ENCODE measurements around the gene CYP2A6. TPM values are rescaled to one million over a fixed set of nuclear protein-coding genes. Genes with fewer than 3 reads are reported as not detected.

CYP2A6 gene
- total RNA-seq, 2 donors from 2014 or later = not detected

DNA sequence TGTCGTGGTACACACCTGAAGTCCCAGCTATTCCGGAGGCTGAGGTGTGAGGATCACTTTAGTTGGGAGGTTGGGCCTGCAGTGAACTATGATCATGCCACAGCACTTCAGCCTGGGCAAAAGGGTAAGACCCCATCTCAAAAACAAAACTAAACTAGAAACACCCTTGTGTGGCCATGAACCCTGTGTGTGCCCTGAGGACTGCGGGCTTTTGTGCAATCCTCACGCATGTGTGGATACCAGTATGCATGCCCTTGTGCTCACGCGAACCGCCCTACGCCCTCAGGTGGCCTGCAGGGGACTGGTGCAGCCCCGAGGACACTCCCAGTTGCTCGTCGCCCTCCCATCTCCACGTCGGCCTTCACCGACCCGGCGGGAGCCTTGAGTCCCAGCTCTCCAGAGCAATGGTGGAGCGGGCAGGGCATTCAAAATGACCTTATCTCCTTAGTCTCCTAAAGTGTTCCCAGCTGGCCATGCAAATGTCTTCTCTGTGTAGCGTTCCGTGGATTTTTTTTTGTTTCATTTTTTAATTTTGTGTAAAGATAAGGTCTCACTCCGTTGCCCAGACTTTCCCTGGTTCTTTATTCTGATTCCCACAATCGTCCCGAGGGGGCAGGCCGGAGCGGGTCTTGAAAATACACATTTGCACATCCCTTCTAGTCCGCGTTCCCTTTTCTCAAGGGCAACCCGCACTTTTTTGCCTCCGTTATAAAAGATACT, 52.1 kb downstream of the CYP2A6 start:
- TF ChIP-seq, protein P1, sequence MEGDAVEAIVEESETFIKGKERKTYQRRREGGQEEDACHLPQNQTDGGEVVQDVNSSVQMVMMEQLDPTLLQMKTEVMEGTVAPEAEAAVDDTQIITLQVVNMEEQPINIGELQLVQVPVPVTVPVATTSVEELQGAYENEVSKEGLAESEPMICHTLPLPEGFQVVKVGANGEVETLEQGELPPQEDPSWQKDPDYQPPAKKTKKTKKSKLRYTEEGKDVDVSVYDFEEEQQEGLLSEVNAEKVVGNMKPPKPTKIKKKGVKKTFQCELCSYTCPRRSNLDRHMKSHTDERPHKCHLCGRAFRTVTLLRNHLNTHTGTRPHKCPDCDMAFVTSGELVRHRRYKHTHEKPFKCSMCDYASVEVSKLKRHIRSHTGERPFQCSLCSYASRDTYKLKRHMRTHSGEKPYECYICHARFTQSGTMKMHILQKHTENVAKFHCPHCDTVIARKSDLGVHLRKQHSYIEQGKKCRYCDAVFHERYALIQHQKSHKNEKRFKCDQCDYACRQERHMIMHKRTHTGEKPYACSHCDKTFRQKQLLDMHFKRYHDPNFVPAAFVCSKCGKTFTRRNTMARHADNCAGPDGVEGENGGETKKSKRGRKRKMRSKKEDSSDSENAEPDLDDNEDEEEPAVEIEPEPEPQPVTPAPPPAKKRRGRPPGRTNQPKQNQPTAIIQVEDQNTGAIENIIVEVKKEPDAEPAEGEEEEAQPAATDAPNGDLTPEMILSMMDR (IDR thresholded peaks at IDR 0.05) = no peak
- DNase-seq (ENCODE audit: low spot score) = no peak
- H3K27ac ChIP-seq = peak overlapping the region; percentile 86 to 87
- peak overlapping the region; percentile 73 for H3K4me3 ChIP-seq
- peaks cover 3% of the 10 kb centered on the region for H3K36me3 ChIP-seq
- H3K4me1 ChIP-seq (ENCODE audit: control insufficient read depth in 1 of 2, low read depth in 2 of 2) = peaks cover 33 to 46% of the 10 kb centered on the region in 2 donors
- no peaks in the 10 kb centered on the region for H3K27me3 ChIP-seq (replicated peaks; ENCODE audit: insufficient read depth)
- no peak for ATAC-seq (ENCODE audit: insufficient number of reproducible peaks, low FRiP score, low read depth)
- H3K9me3 ChIP-seq = no peaks in the 10 kb centered on the region

DNA sequence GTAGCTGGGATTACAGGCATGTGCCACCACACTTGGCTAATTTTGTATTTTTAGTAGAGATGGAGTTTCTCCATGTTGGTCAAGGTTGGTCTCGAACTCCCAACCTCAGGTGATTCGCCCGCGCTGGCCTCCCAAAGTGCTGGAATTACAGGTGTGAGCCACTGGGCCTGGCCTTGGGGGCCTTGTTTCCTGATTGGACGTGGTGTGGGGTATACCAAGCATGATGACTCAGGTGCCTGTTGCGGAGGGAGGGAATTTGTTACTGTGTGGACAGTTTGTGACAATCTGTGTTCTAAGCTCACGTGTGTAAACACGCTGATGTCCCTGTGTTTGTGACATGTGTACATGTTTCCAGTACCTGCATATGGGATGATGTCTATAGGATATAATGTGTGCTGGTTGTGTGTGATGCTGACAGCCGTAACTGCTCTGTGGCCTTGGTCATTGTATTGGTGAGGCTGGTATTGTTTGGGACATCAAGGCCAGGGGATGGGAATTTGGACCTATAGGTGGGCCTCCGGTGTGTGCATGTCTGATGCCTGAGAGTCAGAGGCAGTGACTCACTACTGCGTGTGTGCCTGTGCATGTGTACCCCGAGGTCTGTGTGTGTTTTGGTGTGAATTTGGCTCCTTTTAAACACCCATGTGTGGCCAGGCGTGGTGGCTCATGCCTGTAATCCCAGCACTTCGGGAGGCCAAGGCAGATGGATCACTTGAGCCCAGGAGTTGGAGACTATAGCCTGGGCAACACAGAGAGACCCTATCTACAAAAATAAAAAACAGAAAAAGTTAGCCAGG, 52.9 kb downstream of the CYP2A6 start:
- TF ChIP-seq, protein P1 (IDR thresholded peaks at IDR 0.05) = no peak
- Histone ChIP-seq H3K36me3 (peaks cover 3% of the 10 kb centered on the region), H3K27ac (peak overlapping the region; percentile 86 to 87), H3K9me3 (no peaks in the 10 kb centered on the region), H3K4me3 (peak overlapping the region; percentile 73), H3K27me3 (replicated peaks; ENCODE audit: insufficient read depth) (no peaks in the 10 kb centered on the region), H3K4me1 (ENCODE audit: control insufficient read depth in 1 of 2, low read depth in 2 of 2) (peaks cover 33 to 46% of the 10 kb centered on the region in 2 donors)
- no peak for ATAC-seq (ENCODE audit: insufficient number of reproducible peaks, low FRiP score, low read depth)
- DNase-seq (ENCODE audit: low spot score) = no peak

Other genes starting within 250 kb of the CYP2A6 start
- 100 to 1,000 TPM; 687 to 905 TPM for gene LTBP4, start 249.1 kb downstream of the CYP2A6 start, total RNA-seq
- 100 to 1,000 TPM; 101 to 133 TPM for gene NUMBL, start 159.8 kb downstream of the CYP2A6 start, total RNA-seq
- gene COQ8B, start 133.6 kb downstream of the CYP2A6 start, total RNA-seq = 100 to 1,000 TPM in 1 of 2 donors, 10 to 100 TPM in 1; 53.6 to 127 TPM
- gene ITPKC, start 133.3 kb downstream of the CYP2A6 start, total RNA-seq = 10 to 100 TPM; 45.4 to 79.4 TPM
- 1 to 10 TPM in 1 of 2 donors, under 1 TPM in 1; 0.68 to 1.1 TPM for gene ACTMAP, start 100.0 kb downstream of the CYP2A6 start, total RNA-seq
- gene SNRPA, start 99.2 kb downstream of the CYP2A6 start, total RNA-seq = 100 to 1,000 TPM in 1 of 2 donors, 10 to 100 TPM in 1; 40.4 to 107 TPM
- gene MIA, start 74.9 kb downstream of the CYP2A6 start, total RNA-seq = not detected
- gene RAB4B, start 72.2 kb downstream of the CYP2A6 start, total RNA-seq = 10 to 100 TPM; 37.9 to 38.2 TPM
- gene EGLN2, start 51.3 kb downstream of the CYP2A6 start, total RNA-seq = 100 to 1,000 TPM; 113 to 127 TPM
- not detected for gene CYP2A7, start 31.8 kb upstream of the CYP2A6 start, total RNA-seq
- gene CYP2B6, start 140.8 kb upstream of the CYP2A6 start, total RNA-seq = not detected
- gene CYP2A13, start 238.0 kb upstream of the CYP2A6 start, total RNA-seq = not detected

All from thoracic aorta (tissue), 2 donors.